GM12878 (cell line): ENCODE data around the gene XRN2. TPM values are rescaled to one million over a fixed set of nuclear protein-coding genes. Genes with fewer than 3 reads are reported as not detected.

Experiments
- ATAC-seq: fragments of 200-7000 bp; cut with Tn5 transposase; 3 replicates; pipeline ENCODE4 v1.9.1; 2020; ENCODE audit warnings: mild to moderate bottlenecking, moderate library complexity
- BruUV-seq: library from RNA; stranded (reverse); fragments of 400-500 nt; replicated peaks from 2 replicates; lab custom pipeline; 2021; lab: Mats Ljungman, UMichigan
- CTCF ChIA-PET: fragments of 300-600 bp; sonication (Branson Sonifier 250); formaldehyde crosslinking; extraction: SDS; loops from one replicate; lab custom pipeline; 2021; ENCODE audit warnings: inconsistent platforms; lab: Yijun Ruan, JAX
- POLR2A ChIA-PET: fragments of 350-600 bp; formaldehyde crosslinking; extraction: SDS; loops from one replicate; lab custom pipeline; 2021; ENCODE audit warnings: inconsistent platforms; lab: Charles Lee
- RAD21 ChIA-PET: fragments of 300-600 bp; sonication (Branson Sonifier 250); formaldehyde crosslinking; loops from one replicate; lab custom pipeline; 2023; ENCODE audit warnings: antibody characterized with exemption; ENCODE audit not compliant: unreplicated experiment; lab: Charles Lee
- SMC1A ChIA-PET: fragments of 300-600 bp; sonication (Branson Sonifier 250); formaldehyde crosslinking; loops from one replicate; lab custom pipeline; 2023; ENCODE audit not compliant: unreplicated experiment, uncharacterized antibody; lab: Charles Lee
- DNase-seq: peaks from one replicate; pipeline ENCODE4 v3.0.0-alpha.2; 2011; ENCODE audit warnings: low read depth, low spot score
- FAIRE-seq: peaks from 3 replicates; lab custom pipeline; 2011; peaks lifted over from hg19 to GRCh38; lab: Jason Lieb, UNC
- H2AFZ ChIP-seq: 2 replicates; pipeline ENCODE4 v1.6.0; 2011; ENCODE audit warnings: low read depth, low read length, control low read depth; ENCODE audit not compliant: control insufficient read depth
- H3K27ac ChIP-seq: 2 replicates; pipeline ENCODE4 v1.5.1; 2011; ENCODE audit warnings: control low read depth; ENCODE audit not compliant: control insufficient read depth, insufficient read depth
- H3K27me3 ChIP-seq, 2 experiments: replicated peaks in 1 of 2; 2 replicates each; pipeline versions ENCODE4 v1.6.0 to v1.6.1; 2011; ENCODE audit warnings: low read length in 1 of 2; ENCODE audit not compliant: control insufficient read depth in 2 of 2, insufficient read depth in 2 of 2
- H3K36me3 ChIP-seq, 2 experiments: 2 replicates each; pipeline ENCODE4 v1.5.1; 2011; ENCODE audit warnings: low read length in 1 of 2; ENCODE audit not compliant: control insufficient read depth in 2 of 2, insufficient read depth in 2 of 2
- H3K4me1 ChIP-seq: 2 replicates; pipeline ENCODE4 v1.6.1; 2011; ENCODE audit warnings: mild to moderate bottlenecking, low read length, moderate library complexity, mixed read lengths; ENCODE audit not compliant: control insufficient read depth, insufficient read depth
- H3K4me2 ChIP-seq: 2 replicates; pipeline ENCODE4 v1.6.0; 2011; ENCODE audit warnings: control low read depth; ENCODE audit not compliant: control insufficient read depth, insufficient read depth
- H3K4me3 ChIP-seq: fragments of 200-600 bp; sonication (generic); 2 replicates; pipeline ENCODE4 v1.5.1; 2016
- H3K79me2 ChIP-seq: 2 replicates; pipeline ENCODE4 v1.6.0; 2011; ENCODE audit warnings: low read length; ENCODE audit not compliant: control insufficient read depth, insufficient read depth
- H3K9ac ChIP-seq: 2 replicates; pipeline ENCODE4 v1.8.0; 2011; ENCODE audit warnings: low read length, control low read depth, mixed read lengths; ENCODE audit not compliant: control insufficient read depth, insufficient read depth
- H3K9me3 ChIP-seq: replicated peaks from 3 replicates; pipeline ENCODE4 v1.5.1; 2011; ENCODE audit warnings: mild to moderate bottlenecking, low read length; ENCODE audit not compliant: control insufficient read depth, insufficient read depth
- H4K20me1 ChIP-seq: 2 replicates; pipeline ENCODE4 v1.6.0; 2011; ENCODE audit not compliant: control insufficient read depth, insufficient read depth
- CBX5 ChIP-seq: sonication (generic); IDR thresholded peaks from 2 replicates; pipeline ENCODE4 v1.6.1; 2016; ENCODE audit warnings: low read depth, moderate library complexity, mild to moderate bottlenecking, inconsistent platforms
- PRDM15 ChIP-seq: fragments of 450-650 bp; formaldehyde crosslinking; IDR thresholded peaks from 2 replicates; pipeline ENCODE4 v1.4.0; 2020; ENCODE audit warnings: mild to moderate bottlenecking, moderate library complexity
- TBL1XR1 ChIP-seq: IDR thresholded peaks from 2 replicates; pipeline ENCODE4 v1.6.1; 2012; ENCODE audit warnings: low read depth, low read length, improper control_type of control experiment
- WGBS: methylation state at CpG from one replicate; pipeline ENCODE4 v1.1.6; 2016; ENCODE audit warnings: low lambda C conversion rate; ENCODE audit not compliant: insufficient replicate concordance, insufficient coverage; ENCODE audit errors: missing lambda C conversion rate; 5-methylcytosine and 5-hydroxymethylcytosine counted together
- in situ Hi-C: fragments of 300-500 bp; cut with MboI; formaldehyde crosslinking; loops from 9 replicates; pipeline ENCODE4 v1.14.3; 2018; ENCODE audit warnings: mixed read lengths
- intact Hi-C: fragments of 100-400 bp; cut with micrococcal nuclease; formaldehyde crosslinking; loops from one replicate; pipeline ENCODE4 v1.14.2; 2022; ENCODE audit not compliant: unreplicated experiment
- polyA plus RNA-seq, 11 experiments: library from polyadenylated mRNA; depleted of rRNA in 4 of 11; unstranded in 6 of 11; stranded (reverse) in 5 of 11; fragments of >200 nt; fragmentation: Nextera tagmentation in 4 of 11; fragmentation: Illumina TruSeq in 1 of 11; extraction: Ambion mirVana in 4 of 11; extraction: Trizol in 1 of 11; gene quantifications; 1 replicate in 1 of 11; 2 replicates in 10 of 11; pipeline versions ENCODE4 v1.2.1 to v1.2.3, GENCODE V29; 2011 to 2016; ENCODE audit warnings: inconsistent platforms in 2 of 11, missing spikeins in 2 of 11, low read depth in 1 of 11
- total RNA-seq, 4 experiments: library from RNA; depleted of rRNA in 3 of 4; stranded (reverse); fragments of >200 nt in 3 of 4; fragmentation: Illumina TruSeq in 1 of 4; extraction: Trizol in 1 of 4; gene quantifications; 2 replicates each; pipeline versions ENCODE4 v1.2.1 to v1.2.3, GENCODE V29; 2013 to 2021
- TF ChIP-seq, protein P1 (sequence below): IDR thresholded peaks from 2 replicates; pipeline ENCODE4 v1.6.1; 2011; ENCODE audit warnings: borderline replicate concordance, low read depth, mild to moderate bottlenecking, moderate library complexity, low read length; ENCODE audit not compliant: insufficient read depth, poor library complexity, severe bottlenecking

Gene XRN2
- total and polyA plus RNA-seq, 10 of the 15 experiments (the other 5 are each of a cell fraction or from before 2014, with no cell fraction given): 59.7 to 97.8 (median 75.6) TPM

GRCh38 chr20:21391185-21391971 lies 88.2 kb downstream of the XRN2 start:
- POLR2A ChIA-PET: no interaction called here
- no peak for DNase-seq

DNA sequence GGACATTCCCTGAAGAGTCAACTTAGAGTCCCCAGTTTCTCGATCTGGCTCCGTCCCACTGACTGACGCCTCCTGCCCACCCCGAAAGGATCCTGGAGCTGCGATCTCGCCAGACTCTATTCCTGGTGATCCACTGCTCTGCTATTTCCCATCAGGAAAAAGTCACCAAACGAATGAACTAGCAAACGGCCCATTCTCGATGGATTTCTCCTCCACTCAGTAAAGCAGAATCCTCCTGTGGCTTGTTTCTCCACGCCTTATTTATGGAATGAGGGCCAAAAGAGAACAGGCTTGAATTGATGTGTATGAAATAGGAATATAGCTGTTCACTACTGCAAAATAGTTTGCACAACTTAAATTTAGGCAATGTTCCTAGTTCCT lies 88.8 kb downstream of the XRN2 start:
- H3K9ac ChIP-seq: no peak overlapping the region
- no peak for ATAC-seq
- no peak overlapping the region for H3K27ac ChIP-seq
- no TSS peak for BruUV-seq
- no peaks in the 10 kb centered on the region for H3K4me1 ChIP-seq
- intact Hi-C loops: loop anchor here (10.0 kb wide), 1 partner anchor 113 kb away; no protein-coding TSS in a partner anchor
- 0 out of 2 replicates have a peak overlapping the region, but pooled peaks have one; percentile 7 for H3K4me2 ChIP-seq
- ChIA-PET SMC1A (no interaction called here), RAD21 (no interaction called here), CTCF (no interaction called here), POLR2A (no interaction called here)
- no peak for TF ChIP-seq PRDM15
- peaks cover 1 to 10% of the 10 kb centered on the region in 2 experiments; a peak in 2 of 4 replicates for H3K36me3 ChIP-seq
- 29% methylated on average over 10 of the region's 10 CpGs for WGBS
- no peak overlapping the region for H2AFZ ChIP-seq
- H3K79me2 ChIP-seq: no peaks in the 10 kb centered on the region
- in situ Hi-C loops: no loop called here
- DNase-seq: no peak
- H3K9me3 ChIP-seq: no peaks in the 10 kb centered on the region; the same call in 2 of the 3 replicates
- peak; percentile 38 for FAIRE-seq
- H3K27me3 ChIP-seq: peaks cover 2 to 13% of the 10 kb centered on the region in 2 experiments; a peak in 3 of 4 replicates
- H3K4me3 ChIP-seq: no peak overlapping the region
- H4K20me1 ChIP-seq: no peaks in the 10 kb centered on the region

More at GRCh38 chr20:21391185-21391971, 88.2 kb downstream of the XRN2 start:
- no peak overlapping the region for H2AFZ ChIP-seq
- in situ Hi-C loops: no loop called here
- H3K4me1 ChIP-seq: no peaks in the 10 kb centered on the region
- no peak overlapping the region for H3K9ac ChIP-seq
- 0 out of 2 replicates have a peak overlapping the region, but pooled peaks have one; percentile 7 for H3K4me2 ChIP-seq
- peaks cover 2 to 13% of the 10 kb centered on the region in 2 experiments; a peak in 3 of 4 replicates for H3K27me3 ChIP-seq
- RAD21 ChIA-PET: no interaction called here
- no TSS peak for BruUV-seq
- ATAC-seq: no peak; the same call in 2 of the 3 replicates
- SMC1A ChIA-PET: no interaction called here
- TF ChIP-seq, protein P1, sequence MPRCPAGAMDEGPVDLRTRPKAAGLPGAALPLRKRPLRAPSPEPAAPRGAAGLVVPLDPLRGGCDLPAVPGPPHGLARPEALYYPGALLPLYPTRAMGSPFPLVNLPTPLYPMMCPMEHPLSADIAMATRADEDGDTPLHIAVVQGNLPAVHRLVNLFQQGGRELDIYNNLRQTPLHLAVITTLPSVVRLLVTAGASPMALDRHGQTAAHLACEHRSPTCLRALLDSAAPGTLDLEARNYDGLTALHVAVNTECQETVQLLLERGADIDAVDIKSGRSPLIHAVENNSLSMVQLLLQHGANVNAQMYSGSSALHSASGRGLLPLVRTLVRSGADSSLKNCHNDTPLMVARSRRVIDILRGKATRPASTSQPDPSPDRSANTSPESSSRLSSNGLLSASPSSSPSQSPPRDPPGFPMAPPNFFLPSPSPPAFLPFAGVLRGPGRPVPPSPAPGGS: peak; percentile 32
- TF ChIP-seq CBX5: no peak
- no peak for TF ChIP-seq TBL1XR1
- intact Hi-C loops: loop anchor here (10.0 kb wide), 1 partner anchor 113 kb away; no protein-coding TSS in a partner anchor
- FAIRE-seq: no peak
- H4K20me1 ChIP-seq: no peaks in the 10 kb centered on the region
- H3K27ac ChIP-seq: no peak overlapping the region
- no peak overlapping the region for H3K4me3 ChIP-seq
- CTCF ChIA-PET: no interaction called here
- 51% methylated on average over 47 of the region's 61 CpGs for WGBS
- no peaks in the 10 kb centered on the region; the same call in 2 of the 3 replicates for H3K9me3 ChIP-seq
- H3K79me2 ChIP-seq: no peaks in the 10 kb centered on the region
- peaks cover 3 to 13% of the 10 kb centered on the region in 2 experiments; a peak in 3 of 4 replicates for H3K36me3 ChIP-seq
